ENCODE data around the gene CATSPER1. TPM values are rescaled to one million over a fixed set of nuclear protein-coding genes. Genes with fewer than 3 reads are reported as not detected.

The CATSPER1 gene
- total and polyA plus RNA-seq, 2 of the 8 experiments (the other 6 are each of a cell fraction or from before 2014, with no cell fraction given): not detected

GRCh38 chr11:66042227-66042995 is 16.1 kb upstream of the CATSPER1 start:
- CTCF ChIA-PET (ENCODE audit: partially characterized antibody): interaction anchor here (0.8 to 4.5 kb wide), 6 partner anchors 19 to 158 kb away, joined by 3 to 39 read pairs (median 4); partner anchors contain the start of gene PACS1
- POLR2A ChIA-PET (ENCODE audit: partially characterized antibody): interaction anchor here (0.6 to 2.3 kb wide), 4 partner anchors 10 to 48 kb away, joined by 3 to 9 read pairs (median 3); partner anchors contain the start of gene SF3B2
- no peak overlapping the region for H2BK20ac ChIP-seq (ENCODE audit: low read length)

More at GRCh38 chr11:66042227-66042995, 16.1 kb upstream of the CATSPER1 start:
- H3K23me2 ChIP-seq (ENCODE audit: low read depth, low read length): no peaks in the 10 kb centered on the region
- H3K4me1 ChIP-seq (replicated peaks in 1 of 4; ENCODE audit: control insufficient read depth in 3 of 4, insufficient read depth in 4 of 4, low read length in 3 of 4): peaks cover 0 to 11% (median 5%) of the 10 kb centered on the region in 4 experiments; a peak in 5 of 7 replicates
- H2AK5ac ChIP-seq (ENCODE audit: low read depth, low read length): no peak overlapping the region
- FAIRE-seq (no peak), DNase-seq (ENCODE audit: low read depth in 1 of 2, low spot score in 2 of 2) (no peak)
- 98% methylated on average over 58 of the region's 81 CpGs; no CpG with 5 or more reads in 1 of the 2 experiments for WGBS, 2 experiments (ENCODE audit: extremely low coverage in 1 of 2, insufficient coverage in 1 of 2, insufficient read length in 1 of 2, insufficient replicate concordance in 2 of 2, low coverage in 1 of 2, low lambda C conversion rate in 2 of 2, missing lambda C conversion rate in 1 of 2)
- H2BK5ac ChIP-seq (ENCODE audit: low read depth, low read length): no peak overlapping the region
- H4K5ac ChIP-seq (ENCODE audit: insufficient read length, low read depth, low read length): no peak overlapping the region
- no peaks in the 10 kb centered on the region for H3K27me3 ChIP-seq (replicated peaks in 1 of 4; ENCODE audit: control insufficient read depth in 3 of 4, extremely low read depth in 1 of 4, insufficient read depth in 3 of 4, low read length in 3 of 4)
- no peak overlapping the region for H3K9ac ChIP-seq (replicated peaks in 1 of 4; ENCODE audit: extremely low read depth in 1 of 4, low read depth in 3 of 4, low read length in 3 of 4)
- no peak overlapping the region for H3K18ac ChIP-seq (ENCODE audit: extremely low read depth, low read length)
- no peak overlapping the region for H3K4me2 ChIP-seq (ENCODE audit: insufficient read depth in 1 of 2, low read depth in 2 of 2, low read length in 2 of 2)
- peaks cover 3% of the 10 kb centered on the region for H3K79me1 ChIP-seq (ENCODE audit: low read depth, low read length)
- peaks cover 0 to 17% (median 8%) of the 10 kb centered on the region in 4 experiments; a peak in 5 of 8 replicates for H3K36me3 ChIP-seq (ENCODE audit: control insufficient read depth in 2 of 4, insufficient read depth in 4 of 4, low read length in 3 of 4)
- H4K20me1 ChIP-seq (replicated peaks in 1 of 2; ENCODE audit: control insufficient read depth in 1 of 2, insufficient read depth in 2 of 2, low read length in 2 of 2): peaks cover 0 to 2% of the 10 kb centered on the region in 2 experiments
- no peak overlapping the region for H3K27ac ChIP-seq (ENCODE audit: low read depth, low read length)
- no peak for TF ChIP-seq SRF (IDR thresholded peaks at IDR 0.05; ENCODE audit: low read depth, low read length)
- no peak for TF ChIP-seq RBBP5 (IDR thresholded peaks at IDR 0.05; ENCODE audit: borderline replicate concordance, low read depth, low read length)
- TF ChIP-seq SUZ12 (IDR thresholded peaks at IDR 0.05; ENCODE audit: low read length): no peak
- no peak for TF ChIP-seq SIX5 (IDR thresholded peaks at IDR 0.05; ENCODE audit: low read depth, low read length)
- no peak for TF ChIP-seq CHD1 (IDR thresholded peaks at IDR 0.05; ENCODE audit: low read depth, low read length)
- no peak for TF ChIP-seq CTBP2 (IDR thresholded peaks at IDR 0.05; ENCODE audit: borderline replicate concordance, insufficient read depth, insufficient read length, low read length)
- TF ChIP-seq CBX8 (IDR thresholded peaks at IDR 0.05; ENCODE audit: borderline replicate concordance, low read depth, low read length): no peak
- TF ChIP-seq RXRA (IDR thresholded peaks at IDR 0.05; ENCODE audit: insufficient read depth, low read depth, low read length): no peak
- no peak for TF ChIP-seq SIRT6 (IDR thresholded peaks at IDR 0.05; ENCODE audit: low read length)
- H3K14ac ChIP-seq (ENCODE audit: insufficient read length): no peak overlapping the region
- no peak overlapping the region for H3K23ac ChIP-seq (ENCODE audit: insufficient read length)
- no peak overlapping the region for H2AFZ ChIP-seq (ENCODE audit: low read length)
- H3K4me3 ChIP-seq (ENCODE audit: extremely low read depth in 1 of 4, insufficient read depth in 2 of 4, low read depth in 3 of 4, low read length in 4 of 4): no peak overlapping the region
- H4K8ac ChIP-seq (ENCODE audit: extremely low read depth, insufficient read depth, low read length): no peak overlapping the region
- H2BK15ac ChIP-seq (ENCODE audit: low read length): no peak overlapping the region
- no peak overlapping the region for H3K4ac ChIP-seq (replicated peaks; ENCODE audit: insufficient read length, low read depth, low read length)
- H3K79me2 ChIP-seq (ENCODE audit: control insufficient read depth in 1 of 2, insufficient read depth in 2 of 2, low read length in 2 of 2): peaks cover 0 to 7% of the 10 kb centered on the region in 2 experiments; a peak in 1 of 4 replicates
- H3K9me3 ChIP-seq (ENCODE audit: insufficient read depth in 2 of 2, low read depth in 1 of 2, low read length in 1 of 2): peaks cover under 1 to 10% of the 10 kb centered on the region in 2 experiments; a peak in 3 of 4 replicates
- no peak overlapping the region for H2BK12ac ChIP-seq (ENCODE audit: low read depth, low read length)
- H3K56ac ChIP-seq (replicated peaks; ENCODE audit: insufficient read length, low read depth, low read length): no peak overlapping the region
- no peak overlapping the region for H2BK120ac ChIP-seq (replicated peaks; ENCODE audit: low read depth, low read length)
- no peak overlapping the region for H4K91ac ChIP-seq (replicated peaks; ENCODE audit: insufficient read length, low read length)
